Stimulated activated CD8-positive, alpha-beta memory T cell treated with anti-CD3 and anti-CD28 coated beads, Interleukin-12 subunit alpha, Interleukin-12 subunit beta, amount 100 ng/mL, for 1 hour (primary cell): Measurements from ENCODE around the gene TPRG1.

Source experiments
- DNase-seq: peaks from one replicate; pipeline ENCODE4 v3.0.0-alpha.2; 2020; ENCODE audit warnings: low read depth

Gene TPRG1

DNA sequence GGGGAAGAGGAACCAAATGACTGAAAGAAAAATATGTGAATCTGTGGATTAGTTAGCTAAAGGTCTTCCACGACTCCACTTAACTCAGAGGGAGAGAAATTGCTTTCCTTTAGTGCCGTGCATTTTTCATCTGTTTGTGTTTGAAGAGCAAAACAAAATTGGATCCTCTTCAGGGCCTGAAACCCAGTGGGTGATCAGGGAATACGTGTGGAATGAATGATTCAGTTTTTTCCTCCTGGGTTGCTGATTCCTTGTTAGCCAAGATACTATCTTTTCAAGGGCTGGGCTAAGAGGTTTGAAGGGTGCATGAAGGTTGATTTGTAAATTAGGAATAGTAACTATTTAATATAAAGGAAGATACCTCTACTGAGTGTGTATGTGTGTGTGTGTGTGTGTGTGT, 61.0 kb downstream of the TPRG1 start:
- DNase-seq = no peak

DNA sequence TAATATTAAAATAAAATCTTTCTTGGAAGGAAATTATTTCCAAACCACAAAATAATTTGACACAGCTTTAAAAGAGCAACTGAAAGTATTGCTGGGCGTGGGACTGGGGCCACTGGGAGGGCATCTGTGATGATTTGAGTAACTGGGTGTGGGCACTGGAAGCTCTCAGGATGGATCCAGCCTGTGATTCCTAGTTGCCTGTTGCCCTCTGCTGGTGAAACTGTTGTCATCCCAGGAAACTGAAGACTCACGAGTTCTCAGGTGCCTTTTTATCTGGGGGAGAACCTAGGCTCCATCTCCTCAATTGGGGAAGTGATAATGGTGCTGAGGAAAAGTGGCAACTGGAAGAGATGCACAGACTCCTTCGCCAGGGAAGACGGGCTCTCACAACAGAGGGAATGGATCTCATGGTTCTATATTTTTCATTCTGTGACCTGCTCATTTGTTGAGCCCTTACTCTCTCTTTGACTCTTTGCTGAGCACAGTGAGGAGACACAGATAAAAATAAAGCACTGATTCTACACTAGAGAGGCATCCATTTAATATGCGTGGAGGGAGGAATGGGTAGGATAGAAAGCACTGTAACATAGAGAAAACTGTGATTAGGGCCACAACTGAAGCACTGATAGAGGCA, 61.6 kb downstream of the TPRG1 start:
- no peak for DNase-seq

DNA sequence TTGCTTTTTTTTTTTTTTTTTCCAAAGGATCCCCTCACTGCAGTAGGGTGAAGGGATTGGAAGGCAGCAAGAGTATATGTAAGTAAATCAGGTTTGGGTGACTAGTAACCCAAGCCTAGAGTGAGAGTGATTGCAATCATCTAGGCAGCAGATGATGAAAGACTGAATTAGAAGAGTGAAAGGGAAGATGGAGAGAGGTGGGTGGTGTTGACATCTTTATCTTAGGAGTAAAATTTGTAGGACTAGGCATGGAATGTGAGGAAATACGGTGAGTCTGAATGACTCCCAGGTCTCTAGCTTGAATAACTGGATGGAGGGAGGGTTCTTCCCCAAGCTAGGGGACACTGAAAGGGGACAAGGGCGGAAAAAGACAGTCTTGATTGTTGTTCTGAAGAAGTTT, 63.4 kb downstream of the TPRG1 start:
- DNase-seq = no peak

DNA sequence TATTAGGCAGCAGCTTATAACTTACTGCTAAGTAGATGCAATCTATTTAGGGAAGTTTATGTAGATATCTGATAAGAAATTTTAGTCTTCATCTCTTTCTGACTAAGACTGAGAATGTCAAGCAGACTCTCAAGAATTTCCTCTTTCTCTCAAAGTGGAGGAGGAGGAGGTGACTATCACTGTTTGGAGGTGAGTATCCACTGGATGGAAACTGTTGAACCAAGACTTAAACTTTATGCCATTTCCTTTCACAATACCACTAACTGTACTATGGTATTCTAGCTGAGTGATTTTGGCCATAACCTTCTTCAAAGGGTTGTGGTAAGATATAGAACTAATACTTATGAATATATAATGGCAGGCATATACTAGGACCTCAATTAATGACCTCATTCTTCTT, 64.6 kb downstream of the TPRG1 start:
- DNase-seq = no peak

DNA sequence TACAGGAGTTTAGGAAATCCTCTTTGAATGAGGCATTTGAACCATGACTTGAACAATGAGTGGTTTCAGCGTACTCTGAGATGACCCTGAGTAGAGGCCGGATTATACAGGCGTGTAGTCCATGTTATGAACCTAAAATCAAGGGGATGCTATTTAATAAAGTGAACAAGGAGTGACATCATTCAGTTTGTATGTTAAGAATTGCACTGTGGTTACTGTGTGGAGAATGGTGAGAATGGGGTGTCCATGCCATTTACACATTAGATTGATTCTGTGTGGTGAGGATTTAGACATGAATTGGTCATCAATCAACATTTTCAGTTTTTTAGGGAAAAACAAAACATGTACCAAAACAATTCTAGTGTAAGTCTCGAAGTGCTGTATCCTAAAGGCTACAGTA, 65.8 kb downstream of the TPRG1 start:
- no peak for DNase-seq

DNA sequence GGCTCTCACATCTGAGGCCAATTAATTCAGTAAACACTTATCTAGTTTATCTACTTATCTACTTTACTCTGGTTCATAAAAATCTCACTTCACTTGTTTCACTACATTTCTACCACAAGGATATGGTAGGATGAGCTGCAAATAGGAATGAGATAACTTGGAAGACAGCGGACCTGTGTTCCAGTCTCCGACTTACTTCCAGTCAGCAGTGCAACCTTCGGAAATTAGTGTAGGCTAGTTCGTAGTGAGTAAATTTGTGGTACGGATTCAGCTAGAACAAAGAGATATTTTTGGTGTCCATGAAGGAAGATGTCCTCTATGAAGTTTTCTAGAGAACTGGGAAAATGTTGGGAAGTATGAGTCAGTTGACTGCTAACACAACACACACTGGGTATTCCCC, 66.3 kb downstream of the TPRG1 start:
- no peak for DNase-seq

DNA sequence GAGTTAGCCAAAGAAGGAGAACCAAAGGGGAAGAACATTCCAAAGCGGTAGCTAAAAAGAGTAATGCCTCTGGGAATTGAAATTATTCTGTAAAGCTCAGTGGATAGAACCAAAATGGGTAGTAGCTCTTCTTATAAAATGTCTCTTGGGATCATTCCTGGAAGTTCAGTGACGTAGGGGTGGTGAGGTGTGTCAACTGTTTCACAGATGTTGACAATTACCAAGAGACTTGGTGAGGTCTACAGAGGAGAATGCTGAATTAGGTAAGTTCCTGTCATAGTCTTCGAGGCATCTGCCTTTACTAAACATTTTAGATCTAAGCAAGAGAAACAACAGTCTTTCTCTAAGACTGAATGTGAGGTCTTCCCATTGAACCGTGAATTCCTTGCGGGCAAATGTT, 67.8 kb downstream of the TPRG1 start:
- DNase-seq = no peak

DNA sequence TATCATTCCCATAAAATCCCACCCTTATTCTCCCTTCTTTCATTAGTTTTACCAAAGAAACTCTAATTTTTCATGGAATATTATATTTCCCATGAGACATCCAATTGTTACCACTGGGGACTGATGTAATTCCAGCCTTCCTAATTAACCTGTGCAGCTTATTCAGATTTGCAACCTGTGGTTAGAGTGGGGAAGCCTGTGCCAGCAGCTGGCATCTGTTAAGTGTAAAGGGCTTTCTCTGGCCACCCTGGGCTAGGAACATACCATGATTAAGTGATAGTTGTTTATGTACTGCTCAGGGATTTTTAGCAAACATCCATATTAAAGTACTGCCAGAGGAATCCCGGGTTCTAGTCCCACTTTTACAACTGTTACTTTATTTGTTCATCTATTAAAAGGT, 78.2 kb downstream of the TPRG1 start:
- DNase-seq = no peak

DNA sequence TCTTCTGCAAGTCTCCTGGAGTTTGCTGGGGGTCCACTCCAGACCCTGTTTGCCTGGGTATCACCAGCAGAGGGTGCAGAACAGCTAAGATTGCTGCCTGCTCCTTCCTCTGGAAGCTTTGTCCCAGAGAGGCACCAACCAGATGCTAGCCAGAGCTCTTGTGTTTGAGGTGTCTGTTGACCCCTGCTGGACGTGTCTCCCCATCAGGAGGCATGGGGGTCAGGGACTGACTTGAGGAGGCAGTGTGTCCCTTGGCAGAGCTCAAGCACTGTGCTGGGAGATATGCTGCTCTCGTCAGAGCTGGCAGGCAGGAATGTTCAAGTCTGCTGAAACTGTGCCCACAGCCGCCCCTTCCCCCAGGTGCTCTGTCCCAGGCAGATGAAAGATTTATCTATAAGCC, 86.5 kb downstream of the TPRG1 start:
- DNase-seq = no peak

DNA sequence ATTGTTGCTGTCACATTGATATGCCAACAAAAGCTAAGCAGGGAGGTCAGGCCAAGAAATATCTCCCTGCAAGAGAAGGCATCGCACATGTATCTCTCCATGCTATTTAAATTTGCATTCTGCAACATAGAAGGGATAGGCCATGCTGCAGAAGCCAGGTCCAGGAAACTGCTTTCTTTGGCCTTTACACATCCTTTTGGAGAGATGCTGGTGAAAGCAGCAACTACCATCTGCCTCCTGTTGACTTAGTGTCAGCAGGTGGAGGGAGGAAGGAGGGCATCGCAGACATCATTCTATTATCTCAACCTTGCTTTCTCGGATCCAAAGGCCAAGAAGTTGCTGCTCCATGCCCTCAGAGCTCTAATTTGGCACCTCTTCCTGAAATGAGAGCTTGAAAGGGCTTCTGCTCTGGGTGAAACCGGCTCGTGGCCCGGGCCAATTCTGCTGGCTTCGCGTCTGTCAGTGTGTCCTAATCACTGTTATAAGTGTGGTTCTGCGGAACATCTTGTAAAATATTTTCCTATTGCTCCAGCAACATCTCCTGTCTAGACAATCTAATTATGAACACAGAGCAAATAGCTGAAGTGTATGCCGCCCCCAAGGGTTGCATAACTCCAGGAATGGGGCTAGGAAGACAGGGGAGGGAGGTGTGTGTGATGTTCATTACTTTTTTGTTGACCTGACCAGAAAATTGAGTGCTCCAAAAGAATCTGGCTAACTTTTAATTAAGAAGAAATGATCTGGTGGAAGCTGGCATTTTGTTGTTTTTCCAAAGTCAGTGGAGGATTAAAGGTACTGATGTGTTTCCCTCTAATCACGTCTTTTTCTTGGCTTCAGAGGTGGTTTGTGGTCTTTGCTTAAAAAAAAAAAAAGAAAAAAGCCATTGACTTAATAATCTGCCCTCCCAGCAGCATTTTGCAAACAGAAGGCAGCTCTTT, 89.1 kb downstream of the TPRG1 start:
- no peak for DNase-seq

DNA sequence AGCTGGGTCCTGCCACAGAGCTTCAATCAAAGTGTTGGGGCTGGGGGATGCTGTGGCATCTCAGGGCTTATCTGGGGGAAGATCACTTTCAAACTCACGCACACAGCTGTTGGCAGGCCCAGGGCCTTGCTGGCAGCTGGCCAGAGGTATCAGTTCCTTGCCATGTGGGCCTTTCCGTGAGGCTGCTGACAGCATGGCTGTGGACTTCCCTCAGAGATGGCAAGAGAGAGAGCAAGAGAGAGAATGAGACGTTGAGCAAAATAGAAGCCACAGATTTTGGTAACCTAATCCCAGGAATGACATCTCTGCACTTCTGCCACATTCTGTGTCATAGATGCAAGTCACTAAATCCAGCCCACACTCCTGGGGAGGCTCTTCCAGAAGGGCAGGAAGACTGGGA, 91.0 kb downstream of the TPRG1 start:
- no peak for DNase-seq

DNA sequence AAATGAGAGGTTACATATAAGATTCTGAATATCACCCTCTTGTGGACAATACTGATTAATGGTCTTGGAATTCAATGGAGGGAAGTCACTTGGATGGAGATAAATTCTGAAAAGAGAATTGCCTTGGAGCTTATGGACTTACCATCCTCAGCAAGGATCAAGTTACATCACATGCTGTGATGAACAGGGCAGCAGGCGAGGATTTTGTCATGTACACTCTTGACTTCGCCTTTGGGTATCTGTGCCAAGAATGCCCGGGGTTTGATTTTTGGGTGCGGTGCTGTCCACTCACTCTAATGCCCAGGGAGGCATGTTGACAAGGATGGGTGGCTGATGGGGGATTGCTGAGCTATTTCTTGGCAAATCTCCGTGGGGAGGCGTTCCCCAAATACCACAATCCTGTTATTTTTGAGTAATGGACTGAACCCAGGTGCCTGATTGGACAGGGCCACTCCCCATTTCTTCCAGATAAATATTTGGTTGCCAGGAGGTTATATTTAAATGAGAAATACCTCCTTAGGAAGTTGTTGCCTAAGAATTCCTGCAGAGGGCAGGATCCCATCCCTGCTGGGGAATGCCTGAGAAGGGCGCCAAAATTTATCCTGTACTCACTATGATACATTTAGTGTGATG, 96.3 kb downstream of the TPRG1 start:
- DNase-seq = no peak

DNA sequence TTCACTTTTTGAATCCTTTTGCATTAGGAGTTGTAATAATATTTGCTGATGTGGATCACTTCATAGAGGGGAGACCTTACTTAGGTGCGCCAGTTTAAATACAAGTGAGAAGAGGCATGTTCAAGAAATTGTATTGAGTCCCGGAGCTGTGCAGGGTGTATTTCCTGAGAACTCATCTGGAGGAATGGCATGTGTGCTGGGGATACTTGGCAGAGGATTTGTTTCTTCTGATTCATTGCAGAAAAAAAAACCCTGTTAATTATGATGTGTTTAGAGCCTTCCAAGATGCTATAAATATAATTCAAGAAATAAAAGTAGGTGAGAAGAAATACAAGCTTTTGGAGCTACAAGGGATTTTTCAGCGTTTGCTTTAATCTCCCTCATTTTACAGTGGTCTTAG, 97.6 kb downstream of the TPRG1 start:
- no peak for DNase-seq

DNA sequence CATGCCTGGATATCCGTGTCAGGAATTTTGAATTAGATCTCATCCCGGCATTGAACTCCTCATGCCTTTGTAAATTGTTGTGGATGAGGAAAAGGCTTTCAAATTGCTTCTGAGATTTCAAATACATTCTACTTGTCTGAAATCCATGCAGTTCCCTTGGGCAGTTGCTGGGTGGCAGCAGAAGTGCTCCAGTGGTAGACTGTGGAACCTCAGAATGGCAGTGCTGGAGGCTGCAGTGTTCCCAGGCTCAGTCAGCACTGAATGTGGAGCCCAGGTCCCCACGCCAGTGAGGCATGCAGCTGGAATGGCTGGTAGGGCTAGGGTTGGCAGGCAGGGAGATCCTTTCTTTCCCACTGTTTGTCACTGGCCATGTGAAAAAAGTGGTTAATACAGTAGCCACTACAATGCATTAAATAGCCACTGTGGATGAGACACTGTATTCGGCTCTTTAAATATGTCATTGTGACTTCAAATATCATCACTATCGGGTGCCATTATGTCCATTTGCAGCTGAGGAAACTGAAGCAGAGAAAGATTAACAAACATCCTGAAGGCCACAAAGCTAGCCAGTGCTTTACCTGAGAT, 98.6 kb downstream of the TPRG1 start:
- DNase-seq = peak; percentile 4

DNA sequence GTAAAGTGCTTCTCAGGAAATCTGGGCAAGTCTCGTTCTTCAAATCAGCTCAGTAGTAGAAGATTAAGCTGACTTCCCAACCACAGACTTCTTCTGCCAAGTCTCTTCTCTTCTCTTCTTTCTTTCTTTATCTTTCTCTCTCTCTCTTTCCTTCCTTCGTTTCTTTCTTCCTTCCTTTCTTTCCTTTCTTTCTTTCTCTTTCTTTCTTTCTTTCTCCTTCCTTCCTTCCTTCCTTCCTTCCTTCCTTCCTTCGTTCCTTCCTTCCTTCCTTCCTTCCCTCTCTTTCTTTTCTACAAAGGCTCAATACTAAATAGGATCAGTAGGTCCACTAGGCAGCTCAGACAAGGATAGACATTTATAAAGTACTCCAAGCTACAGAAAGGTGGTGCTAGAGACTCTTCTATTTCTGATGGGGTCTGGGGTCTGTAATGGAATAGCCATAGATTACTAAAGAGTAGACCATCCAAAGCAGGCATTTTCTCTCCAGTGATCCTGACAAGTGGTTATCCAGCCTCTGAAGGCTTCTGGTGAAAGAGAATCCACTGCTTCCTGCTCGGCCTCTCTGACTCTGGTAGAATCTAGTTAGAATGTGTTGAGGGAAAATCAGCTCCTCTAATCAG, 100.8 kb downstream of the TPRG1 start:
- no peak for DNase-seq

DNA sequence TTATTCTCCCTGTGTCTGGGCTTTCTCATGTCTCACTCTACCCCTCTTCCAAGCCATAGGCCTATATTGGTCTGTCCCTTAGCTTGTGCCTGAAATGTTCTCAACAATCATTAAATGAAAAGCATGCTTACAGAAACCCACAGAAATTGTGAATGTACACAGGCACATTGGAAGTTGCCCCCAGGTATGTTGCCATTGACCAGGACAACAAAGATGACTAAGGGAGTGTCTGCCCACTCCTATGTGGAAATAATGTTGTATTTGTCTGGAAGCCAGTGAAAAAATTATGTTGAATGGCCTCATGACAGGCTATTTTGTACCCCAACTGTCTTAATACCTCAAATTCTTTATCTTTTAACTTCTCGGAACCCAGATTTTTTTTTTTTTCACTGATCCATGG, 102.0 kb downstream of the TPRG1 start:
- no peak for DNase-seq

DNA sequence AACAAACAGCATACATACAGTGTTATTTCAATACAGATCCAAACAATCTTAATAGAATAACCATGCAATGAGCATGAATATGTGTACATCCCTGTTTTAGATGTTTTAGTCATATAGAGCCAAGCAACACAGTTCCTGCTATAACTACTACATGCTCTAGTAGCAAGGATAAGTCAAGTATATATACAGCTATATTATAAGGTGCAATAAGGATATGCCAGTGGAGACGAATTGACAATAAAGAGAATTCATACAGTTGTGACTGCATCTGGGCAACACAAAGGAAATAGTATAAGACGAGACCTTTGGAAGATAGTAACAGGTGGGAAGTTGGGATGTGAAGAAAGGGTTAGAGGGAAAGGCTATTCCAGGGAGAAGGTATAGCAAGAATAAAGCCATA, 103.4 kb downstream of the TPRG1 start:
- DNase-seq = no peak

DNA sequence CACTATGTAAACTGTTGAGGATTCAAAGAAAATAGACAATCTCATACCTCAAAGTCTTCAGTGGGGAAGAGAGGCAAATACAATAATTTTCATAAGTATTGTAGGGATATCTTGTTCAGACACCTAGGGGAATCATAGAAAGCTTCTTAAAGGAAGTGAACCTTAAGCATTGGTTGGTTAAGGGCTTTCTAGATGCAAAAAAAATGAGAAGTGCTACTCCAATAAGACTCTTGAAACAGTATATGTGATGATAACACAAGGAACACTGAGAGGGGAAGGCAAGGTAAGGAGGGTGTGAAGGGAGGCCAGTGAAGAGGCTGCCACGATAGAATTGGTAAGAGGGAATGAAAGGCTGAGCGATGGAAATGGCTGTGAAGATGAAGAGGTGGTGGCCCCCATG, 104.1 kb downstream of the TPRG1 start:
- DNase-seq = no peak

DNA sequence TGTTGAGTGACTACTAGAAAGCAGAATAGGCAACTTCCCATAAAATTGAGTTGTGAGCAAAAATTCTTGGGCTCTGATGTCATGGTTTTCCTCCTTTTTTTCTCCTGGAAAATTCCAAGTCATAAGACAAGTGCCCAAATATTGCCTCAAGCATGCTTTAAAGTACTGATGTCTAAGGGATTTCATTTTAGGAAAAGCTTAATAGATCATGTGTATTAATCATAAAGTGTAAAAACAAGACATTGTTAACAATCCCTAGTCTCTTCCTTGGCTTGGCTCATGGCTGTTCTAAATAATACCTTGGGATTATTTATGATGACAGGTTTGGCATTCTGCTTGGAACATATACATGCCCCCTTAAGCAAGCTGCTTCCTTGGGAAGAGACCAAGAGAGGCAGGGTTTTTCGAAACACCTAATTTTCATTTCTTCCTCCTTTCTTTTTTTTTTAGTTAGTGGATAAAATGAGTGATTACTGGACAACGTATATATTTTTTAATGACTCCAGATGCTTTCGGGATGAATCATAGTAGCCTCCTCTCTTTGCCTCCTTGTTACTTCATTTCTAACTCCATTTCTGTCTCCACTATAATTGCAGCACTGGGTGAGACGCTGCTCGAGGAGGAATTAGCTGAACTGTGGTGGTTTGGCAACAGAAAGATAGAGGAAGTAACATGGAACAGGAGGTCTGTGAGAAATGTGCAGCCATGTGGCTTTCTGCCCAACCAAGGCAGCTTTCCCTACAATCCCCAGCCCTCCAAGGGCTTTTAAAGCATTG, 104.9 kb downstream of the TPRG1 start:
- no peak for DNase-seq

DNA sequence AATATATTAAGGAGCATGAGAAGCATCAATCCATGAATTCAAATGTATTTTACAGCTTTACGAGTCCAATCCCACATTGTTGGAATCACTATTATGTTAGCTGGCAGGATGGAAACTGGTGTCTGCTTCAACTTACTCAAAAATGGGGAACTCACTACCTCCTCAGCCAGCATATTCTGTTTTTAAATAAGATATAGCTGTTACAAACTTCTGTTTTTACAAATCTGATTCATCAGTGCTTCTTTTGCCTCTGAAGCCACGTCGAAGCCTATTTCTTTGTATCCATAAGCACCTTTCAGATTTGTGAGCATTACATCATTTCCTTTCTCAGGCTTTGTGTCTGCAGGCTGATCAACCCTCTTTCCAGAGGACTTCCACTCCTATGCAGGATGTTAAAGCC, 105.9 kb downstream of the TPRG1 start:
- no peak for DNase-seq

DNA sequence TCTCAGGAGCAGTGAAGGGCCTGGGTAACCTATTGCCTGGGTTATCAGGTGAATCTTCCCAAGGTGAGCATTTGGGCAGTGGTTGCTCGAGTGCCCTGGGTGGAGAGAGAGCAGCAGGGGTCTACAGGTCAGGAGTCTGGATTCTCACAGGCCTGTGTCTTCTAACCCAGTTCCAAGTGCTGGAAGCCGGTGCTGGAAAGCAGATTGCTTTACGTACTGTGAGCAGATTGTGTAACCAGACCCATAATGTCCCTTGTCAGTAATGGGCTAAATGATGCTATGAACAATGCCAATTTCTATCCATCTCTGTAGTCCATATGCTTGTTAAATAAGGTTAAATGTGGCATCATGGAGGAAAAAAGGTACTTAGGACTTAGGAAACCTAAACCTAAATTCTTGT, 106.5 kb downstream of the TPRG1 start:
- DNase-seq = no peak

DNA sequence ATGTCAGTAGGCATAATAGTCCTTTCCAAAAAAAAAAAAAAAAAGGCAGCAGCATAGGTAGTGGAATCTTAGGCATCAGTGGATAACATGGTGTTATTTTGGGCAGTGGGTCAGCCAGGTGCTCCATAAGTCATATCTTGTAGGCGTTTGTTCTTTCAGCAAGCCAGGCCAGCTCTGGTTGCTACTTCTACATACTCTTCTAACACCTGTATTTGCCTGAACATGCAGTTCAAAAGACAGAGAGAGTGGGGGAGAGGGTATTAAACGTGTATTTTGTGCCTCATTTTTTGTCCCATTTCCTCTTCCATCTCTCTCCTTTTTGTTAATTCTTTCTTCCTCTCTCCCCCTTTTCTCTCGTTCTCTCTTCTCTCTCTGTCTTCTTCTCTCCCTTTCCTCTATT, 110.4 kb downstream of the TPRG1 start:
- DNase-seq = no peak
